Lower lobe of right lung (tissue), 2 donors: ENCODE results near the gene SLC13A3. TPM values are rescaled to one million over a fixed set of nuclear protein-coding genes. Genes with fewer than 3 reads are reported as not detected.

ENCODE experiments used
- ATAC-seq, 2 donors: fragments of 200-7000 bp; cut with Tn5 transposase; one replicate each; pipeline ENCODE4 v1.9.1; 2020 to 2022; ENCODE audit warnings: mild to moderate bottlenecking in 2 of 2, moderate library complexity in 2 of 2
- DNase-seq: peaks from one replicate; pipeline ENCODE4 v3.0.0-alpha.2; 2020
- H3K27ac ChIP-seq: fragments of 200-600 bp; one replicate; pipeline ENCODE4 v1.8.0; 2022
- H3K27me3 ChIP-seq: fragments of 200-600 bp; one replicate; pipeline ENCODE4 v1.8.0; 2022; ENCODE audit warnings: low read depth
- H3K36me3 ChIP-seq: fragments of 200-600 bp; one replicate; pipeline ENCODE4 v1.8.0; 2022; ENCODE audit warnings: mild to moderate bottlenecking
- H3K4me1 ChIP-seq: fragments of 200-600 bp; one replicate; pipeline ENCODE4 v1.8.0; 2022
- H3K4me3 ChIP-seq: fragments of 200-600 bp; one replicate; pipeline ENCODE4 v1.8.0; 2022; ENCODE audit warnings: mild to moderate bottlenecking
- H3K9me3 ChIP-seq: fragments of 200-600 bp; one replicate; pipeline ENCODE4 v1.8.0; 2022
- intact Hi-C: fragments of 100-400 bp; cut with DNase I; formaldehyde crosslinking; loops from one replicate; pipeline ENCODE4 v1.11.0; 2022
- total RNA-seq: library from RNA; stranded (reverse); fragmentation: NEBNext Ultra II Directional; extraction: Animal tissue kit (Norgen Biotek cat#: 25700); gene quantifications from one replicate; pipeline ENCODE4 v1.2.1, GENCODE V29; 2021
- TF ChIP-seq, protein P1 (sequence below): fragments of 200-600 bp; IDR thresholded peaks from one replicate; pipeline ENCODE4 v1.8.0; 2022; ENCODE audit warnings: antibody characterized with exemption, mild to moderate bottlenecking
- donor health status: DM: no; HTN: yes; CAD: no; lungs with severe emphysema.

SLC13A3 gene
- total RNA-seq, 1 donor from 2014 or later: 2.0 TPM

- Histone ChIP-seq H3K27me3 (no peaks in the 10 kb centered on the region), H3K4me1 (no peaks in the 10 kb centered on the region), H3K27ac (no peak overlapping the region), H3K4me3 (no peak overlapping the region), H3K36me3 (no peaks in the 10 kb centered on the region), H3K9me3 (no peaks in the 10 kb centered on the region)
- TF ChIP-seq, protein P1, sequence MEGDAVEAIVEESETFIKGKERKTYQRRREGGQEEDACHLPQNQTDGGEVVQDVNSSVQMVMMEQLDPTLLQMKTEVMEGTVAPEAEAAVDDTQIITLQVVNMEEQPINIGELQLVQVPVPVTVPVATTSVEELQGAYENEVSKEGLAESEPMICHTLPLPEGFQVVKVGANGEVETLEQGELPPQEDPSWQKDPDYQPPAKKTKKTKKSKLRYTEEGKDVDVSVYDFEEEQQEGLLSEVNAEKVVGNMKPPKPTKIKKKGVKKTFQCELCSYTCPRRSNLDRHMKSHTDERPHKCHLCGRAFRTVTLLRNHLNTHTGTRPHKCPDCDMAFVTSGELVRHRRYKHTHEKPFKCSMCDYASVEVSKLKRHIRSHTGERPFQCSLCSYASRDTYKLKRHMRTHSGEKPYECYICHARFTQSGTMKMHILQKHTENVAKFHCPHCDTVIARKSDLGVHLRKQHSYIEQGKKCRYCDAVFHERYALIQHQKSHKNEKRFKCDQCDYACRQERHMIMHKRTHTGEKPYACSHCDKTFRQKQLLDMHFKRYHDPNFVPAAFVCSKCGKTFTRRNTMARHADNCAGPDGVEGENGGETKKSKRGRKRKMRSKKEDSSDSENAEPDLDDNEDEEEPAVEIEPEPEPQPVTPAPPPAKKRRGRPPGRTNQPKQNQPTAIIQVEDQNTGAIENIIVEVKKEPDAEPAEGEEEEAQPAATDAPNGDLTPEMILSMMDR: no peak
- no peak for DNase-seq
- no peak for ATAC-seq
- intact Hi-C loops: no loop called here
These were observed 14.7 kb downstream of the SLC13A3 start for GRCh38 chr20:46636514-46636913.

DNA sequence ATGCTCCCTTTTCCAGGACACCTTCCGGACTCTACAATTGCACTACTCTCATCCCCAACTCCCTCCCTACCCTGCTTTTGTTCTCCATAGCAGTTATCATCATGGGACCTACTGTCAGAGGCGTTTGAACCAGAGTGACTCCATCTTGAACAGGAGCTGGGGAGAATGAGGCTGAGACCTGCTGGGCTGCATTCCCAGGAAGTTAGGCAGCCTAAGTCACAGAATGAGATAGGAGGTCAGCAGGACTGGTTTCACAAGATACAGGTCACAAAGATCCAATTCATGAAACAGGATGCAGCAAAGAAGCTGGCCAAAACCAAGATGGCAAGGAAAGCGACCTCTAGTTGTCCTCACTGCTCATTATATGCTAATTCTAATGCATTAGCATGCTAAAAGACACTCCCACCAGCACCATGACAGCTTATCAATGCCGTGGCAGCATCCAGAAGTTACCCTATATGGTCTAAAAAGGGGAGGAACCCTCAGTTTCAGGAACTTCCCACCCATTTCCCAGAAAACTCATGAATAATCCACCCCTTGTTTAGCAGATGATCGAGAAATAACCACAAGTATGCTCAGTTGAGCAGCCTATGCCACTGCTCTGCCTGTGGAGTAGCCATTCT lies 15.6 kb downstream of the SLC13A3 start:
- DNase-seq (no peak), ATAC-seq (no peak)
- intact Hi-C loops: no loop called here
- H3K9me3 ChIP-seq: no peaks in the 10 kb centered on the region
- H3K4me3 ChIP-seq: no peak overlapping the region
- no peaks in the 10 kb centered on the region for H3K36me3 ChIP-seq
- no peaks in the 10 kb centered on the region for H3K27me3 ChIP-seq
- no peaks in the 10 kb centered on the region for H3K4me1 ChIP-seq
- no peak overlapping the region for H3K27ac ChIP-seq
- TF ChIP-seq, protein P1: no peak

GRCh38 chr20:46634528-46634927 lies 16.7 kb downstream of the SLC13A3 start:
- DNase-seq (no peak), ATAC-seq (no peak)
- Histone ChIP-seq H3K9me3 (peaks cover 9% of the 10 kb centered on the region), H3K27me3 (no peaks in the 10 kb centered on the region), H3K36me3 (no peaks in the 10 kb centered on the region), H3K4me1 (no peaks in the 10 kb centered on the region), H3K4me3 (no peak overlapping the region), H3K27ac (no peak overlapping the region)
- intact Hi-C loops: no loop called here
- TF ChIP-seq, protein P1: no peak

GRCh38 chr20:46631874-46632446 lies 19.3 kb downstream of the SLC13A3 start:
- Histone ChIP-seq H3K27ac (no peak overlapping the region), H3K9me3 (peaks cover 13% of the 10 kb centered on the region), H3K4me1 (no peaks in the 10 kb centered on the region), H3K4me3 (no peak overlapping the region), H3K36me3 (no peaks in the 10 kb centered on the region), H3K27me3 (no peaks in the 10 kb centered on the region)
- ATAC-seq: no peak
- DNase-seq: no peak
- TF ChIP-seq, protein P1: no peak
- intact Hi-C loops: no loop called here

DNA sequence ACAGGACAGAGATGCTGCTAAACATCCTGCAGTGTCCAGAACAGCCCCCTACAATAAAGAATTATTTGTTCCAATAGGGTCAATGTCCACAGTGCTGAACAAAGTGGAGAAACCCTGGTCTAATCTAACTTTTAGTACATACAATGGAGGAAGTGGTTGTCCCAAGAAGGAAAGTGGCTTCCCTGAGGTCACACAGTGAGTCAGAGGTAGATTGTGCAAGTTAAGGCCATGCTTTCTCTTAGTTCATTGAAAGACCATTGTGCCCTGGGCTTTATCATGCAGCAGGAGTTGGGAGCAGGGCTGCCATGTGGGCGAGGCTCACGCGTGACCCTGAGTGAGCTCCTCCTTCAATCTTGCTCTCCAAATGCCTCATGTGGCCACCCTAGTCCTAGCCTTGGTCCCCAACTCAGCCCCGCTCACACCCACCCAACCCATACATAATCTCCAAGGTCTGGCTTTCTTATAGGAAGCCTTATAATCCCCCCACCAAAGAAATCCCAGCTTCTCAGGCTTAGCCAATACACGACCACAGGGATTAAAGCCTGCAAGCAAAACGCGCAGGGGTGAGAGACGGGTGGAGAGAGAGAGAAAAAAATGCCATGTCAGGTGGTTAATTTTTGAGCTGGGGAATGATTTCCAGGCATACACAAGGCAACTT lies 19.9 kb downstream of the SLC13A3 start:
- Histone ChIP-seq H3K36me3 (no peaks in the 10 kb centered on the region), H3K27ac (no peak overlapping the region), H3K9me3 (peaks cover 13% of the 10 kb centered on the region), H3K27me3 (no peaks in the 10 kb centered on the region), H3K4me1 (no peaks in the 10 kb centered on the region), H3K4me3 (no peak overlapping the region)
- TF ChIP-seq, protein P1: no peak
- ATAC-seq: peak; percentile 72 to 81
- intact Hi-C loops: no loop called here
- peak; percentile 66 for DNase-seq
